ENCODE data around the gene LRRC8C.
A peak's percentile ranks its signal among the peaks of the same experiment; 100 is the strongest.
"Not testable (repeated sequence)": the region's sequence is repeated elsewhere in the genome, so short reads cannot be mapped to it uniquely, and the experiment has no call there.

LRRC8C gene

GRCh38 chr1:89632657-89633247 is at the start of gene LRRC8C:
TSS of gene LRRC8C (plus strand) at chr1:89633120. CDS start at chr1:89686474, 53,354 bp downstream.
- Mint-ChIP-seq H3K27ac (peak within 1 kb of the TSS; percentile 92), H3K27me3 (ENCODE audit: low read depth) (no peaks in the 10 kb centered on the region), H3K4me3 (peak within 1 kb of the TSS; percentile 92), H3K4me1 (ENCODE audit: low read depth) (peaks cover 67% of the 10 kb centered on the region), H3K36me3 (ENCODE audit: low read depth) (peaks cover 37% of the 10 kb centered on the region), H3K9me3 (no peaks in the 10 kb centered on the region)
- DNase-seq (ENCODE audit: low spot score) = peak; percentile 87

GRCh38 chr1:89584211-89584610 is 48.7 kb upstream of the LRRC8C start:
- Mint-ChIP-seq H3K4me1 (ENCODE audit: low read depth) (peaks cover 34% of the 10 kb centered on the region), H3K27me3 (ENCODE audit: low read depth) (no peaks in the 10 kb centered on the region), H3K4me3 (no peak overlapping the region), H3K9me3 (no peaks in the 10 kb centered on the region), H3K36me3 (ENCODE audit: low read depth) (peaks cover 60% of the 10 kb centered on the region), H3K27ac (no peak overlapping the region)
- no peak for DNase-seq (ENCODE audit: low spot score)

GRCh38 chr1:89584781-89585180 is 48.1 kb upstream of the LRRC8C start:
- no peaks in the 10 kb centered on the region for H3K27me3 Mint-ChIP-seq (ENCODE audit: low read depth)
- H3K36me3 Mint-ChIP-seq (ENCODE audit: low read depth) = peaks cover 61% of the 10 kb centered on the region
- peaks cover 38% of the 10 kb centered on the region for H3K4me1 Mint-ChIP-seq (ENCODE audit: low read depth)
- no peaks in the 10 kb centered on the region for H3K9me3 Mint-ChIP-seq
- DNase-seq (ENCODE audit: low spot score) = no peak
- no peak overlapping the region for H3K4me3 Mint-ChIP-seq
- no peak overlapping the region for H3K27ac Mint-ChIP-seq

GRCh38 chr1:89587729-89588161 is 45.2 kb upstream of the LRRC8C start:
- no peaks in the 10 kb centered on the region for H3K9me3 Mint-ChIP-seq
- no peak overlapping the region for H3K4me3 Mint-ChIP-seq
- H3K36me3 Mint-ChIP-seq (ENCODE audit: low read depth) = peaks cover 47% of the 10 kb centered on the region
- peaks cover 39% of the 10 kb centered on the region for H3K4me1 Mint-ChIP-seq (ENCODE audit: low read depth)
- no peak overlapping the region for H3K27ac Mint-ChIP-seq
- no peak for DNase-seq (ENCODE audit: low spot score)
- H3K27me3 Mint-ChIP-seq (ENCODE audit: low read depth) = no peaks in the 10 kb centered on the region

GRCh38 chr1:89588480-89588879 is 44.4 kb upstream of the LRRC8C start:
- Mint-ChIP-seq H3K36me3 (ENCODE audit: low read depth) (peaks cover 44% of the 10 kb centered on the region), H3K9me3 (no peaks in the 10 kb centered on the region), H3K27ac (peak overlapping the region; percentile 29), H3K4me1 (ENCODE audit: low read depth) (peaks cover 46% of the 10 kb centered on the region), H3K4me3 (no peak overlapping the region), H3K27me3 (ENCODE audit: low read depth) (no peaks in the 10 kb centered on the region)
- no peak for DNase-seq (ENCODE audit: low spot score)

- peaks cover 51% of the 10 kb centered on the region for H3K4me1 Mint-ChIP-seq (ENCODE audit: low read depth)
- no peak for DNase-seq (ENCODE audit: low spot score)
- H3K9me3 Mint-ChIP-seq = no peaks in the 10 kb centered on the region
- H3K27ac Mint-ChIP-seq = peak overlapping the region; percentile 49
- H3K4me3 Mint-ChIP-seq = peak overlapping the region; percentile 18
- peaks cover 39% of the 10 kb centered on the region for H3K36me3 Mint-ChIP-seq (ENCODE audit: low read depth)
- no peaks in the 10 kb centered on the region for H3K27me3 Mint-ChIP-seq (ENCODE audit: low read depth)
Observed at GRCh38 chr1:89589515-89589914, 43.4 kb upstream of the LRRC8C start.

- Mint-ChIP-seq H3K27me3 (ENCODE audit: low read depth) (no peaks in the 10 kb centered on the region), H3K9me3 (no peaks in the 10 kb centered on the region), H3K27ac (peak overlapping the region; percentile 40), H3K4me3 (no peak overlapping the region), H3K36me3 (ENCODE audit: low read depth) (peaks cover 32% of the 10 kb centered on the region), H3K4me1 (ENCODE audit: low read depth) (peaks cover 51% of the 10 kb centered on the region)
- no peak for DNase-seq (ENCODE audit: low spot score)
Observed at GRCh38 chr1:89590341-89591080, 42.4 kb upstream of the LRRC8C start.

GRCh38 chr1:89592861-89593302 is 40.0 kb upstream of the LRRC8C start:
- H3K27me3 Mint-ChIP-seq (ENCODE audit: low read depth); H3K9me3 Mint-ChIP-seq; DNase-seq (ENCODE audit: low spot score); H3K4me3 Mint-ChIP-seq: not testable (repeated sequence)
- Mint-ChIP-seq H3K27ac (peak overlapping the region; percentile 22), H3K36me3 (ENCODE audit: low read depth) (peaks cover 26% of the 10 kb centered on the region), H3K4me1 (ENCODE audit: low read depth) (peaks cover 61% of the 10 kb centered on the region)

GRCh38 chr1:89594096-89594740 is 38.7 kb upstream of the LRRC8C start:
- H3K27me3 Mint-ChIP-seq (ENCODE audit: low read depth) = no peaks in the 10 kb centered on the region
- no peaks in the 10 kb centered on the region for H3K9me3 Mint-ChIP-seq
- peaks cover 24% of the 10 kb centered on the region for H3K36me3 Mint-ChIP-seq (ENCODE audit: low read depth)
- H3K27ac Mint-ChIP-seq = no peak overlapping the region
- H3K4me1 Mint-ChIP-seq (ENCODE audit: low read depth) = peaks cover 64% of the 10 kb centered on the region
- H3K4me3 Mint-ChIP-seq = no peak overlapping the region
- no peak for DNase-seq (ENCODE audit: low spot score)

- peaks cover 20% of the 10 kb centered on the region for H3K36me3 Mint-ChIP-seq (ENCODE audit: low read depth)
- H3K27ac Mint-ChIP-seq = no peak overlapping the region
- DNase-seq (ENCODE audit: low spot score) = no peak
- peaks cover 67% of the 10 kb centered on the region for H3K4me1 Mint-ChIP-seq (ENCODE audit: low read depth)
- no peaks in the 10 kb centered on the region for H3K27me3 Mint-ChIP-seq (ENCODE audit: low read depth)
- H3K4me3 Mint-ChIP-seq = no peak overlapping the region
- H3K9me3 Mint-ChIP-seq = no peaks in the 10 kb centered on the region
Observed at GRCh38 chr1:89596698-89597097, 36.2 kb upstream of the LRRC8C start.

- H3K36me3 Mint-ChIP-seq (ENCODE audit: low read depth) = peaks cover 13% of the 10 kb centered on the region
Observed at GRCh38 chr1:89598450-89599331, 34.2 kb upstream of the LRRC8C start.

GRCh38 chr1:89599332-89599630 is 33.6 kb upstream of the LRRC8C start:
- no peak for DNase-seq (ENCODE audit: low spot score)
- Mint-ChIP-seq H3K36me3 (ENCODE audit: low read depth) (peaks cover 12% of the 10 kb centered on the region), H3K4me3 (no peak overlapping the region), H3K4me1 (ENCODE audit: low read depth) (peaks cover 70% of the 10 kb centered on the region), H3K27me3 (ENCODE audit: low read depth) (no peaks in the 10 kb centered on the region), H3K9me3 (no peaks in the 10 kb centered on the region), H3K27ac (peak overlapping the region; percentile 67)

More at GRCh38 chr1:89598450-89599331, 34.2 kb upstream of the LRRC8C start:
- Mint-ChIP-seq H3K4me1 (ENCODE audit: low read depth) (peaks cover 67% of the 10 kb centered on the region), H3K27me3 (ENCODE audit: low read depth) (no peaks in the 10 kb centered on the region), H3K27ac (peak overlapping the region; percentile 67), H3K9me3 (no peaks in the 10 kb centered on the region), H3K4me3 (no peak overlapping the region)
- DNase-seq (ENCODE audit: low spot score) = no peak

- H3K9me3 Mint-ChIP-seq = no peaks in the 10 kb centered on the region
- peaks cover 75% of the 10 kb centered on the region for H3K4me1 Mint-ChIP-seq (ENCODE audit: low read depth)
- H3K4me3 Mint-ChIP-seq = no peak overlapping the region
- no peak for DNase-seq (ENCODE audit: low spot score)
- H3K36me3 Mint-ChIP-seq (ENCODE audit: low read depth) = peaks cover 12% of the 10 kb centered on the region
- no peaks in the 10 kb centered on the region for H3K27me3 Mint-ChIP-seq (ENCODE audit: low read depth)
- H3K27ac Mint-ChIP-seq = no peak overlapping the region
Observed at GRCh38 chr1:89600451-89601224, 32.3 kb upstream of the LRRC8C start.

All from T-helper 2 cell treated with Interferon-gamma antibody and Interleukin-4, amounts not matched to agents 5 μg/mL and 100 μg/mL, for 36 hours (primary cell).